Activated B cell treated with CpG ODN at 0.5 μM for 24 hours (primary cell): Measurements from ENCODE around the gene TNRC6B. TPM values are rescaled to one million over a fixed set of nuclear protein-coding genes. Genes with fewer than 3 reads are reported as not detected.
A peak's percentile ranks its signal among the peaks of the same experiment; 100 is the strongest.

Experiments used
- ATAC-seq: fragments of 200-7000 bp; cut with Tn5 transposase; one replicate; pipeline ENCODE4 v1.10.0; 2021; ENCODE audit warnings: low read depth, mild to moderate bottlenecking, moderate library complexity
- CTCF ChIA-PET: fragments of 350-600 bp; sonication (Branson Sonifier 250); formaldehyde crosslinking; loops from one replicate; lab custom pipeline; 2021; ENCODE audit warnings: antibody characterized with exemption; lab: Charles Lee
- POLR2A ChIA-PET: fragments of 350-600 bp; sonication (Branson Sonifier 250); formaldehyde crosslinking; loops from one replicate; lab custom pipeline; 2021; ENCODE audit warnings: antibody characterized with exemption; lab: Charles Lee
- DNase-seq: peaks from one replicate; pipeline ENCODE4 v3.0.0; 2022
- H3K27ac Mint-ChIP-seq: one replicate; pipeline ENCODE4 v1.8.0; 2020; ENCODE audit warnings: mixed read lengths
- H3K27me3 Mint-ChIP-seq: one replicate; pipeline ENCODE4 v1.8.0; 2021; ENCODE audit warnings: mixed read lengths
- H3K36me3 Mint-ChIP-seq: one replicate; pipeline ENCODE4 v1.8.0; 2021; ENCODE audit warnings: low read depth, mixed read lengths
- H3K4me1 Mint-ChIP-seq: one replicate; pipeline ENCODE4 v1.8.0; 2021; ENCODE audit warnings: mixed read lengths
- H3K4me3 Mint-ChIP-seq: one replicate; pipeline ENCODE4 v1.8.0; 2020; ENCODE audit warnings: mild to moderate bottlenecking, mixed read lengths
- H3K9me3 Mint-ChIP-seq: one replicate; pipeline ENCODE4 v1.8.0; 2020; ENCODE audit warnings: mixed read lengths
- CTCF ChIP-seq: fragments of 200-600 bp; IDR thresholded peaks from one replicate; pipeline ENCODE4 v1.8.0; 2022; ENCODE audit warnings: antibody characterized with exemption, mild to moderate bottlenecking
- intact Hi-C: fragments of 100-400 bp; cut with micrococcal nuclease; formaldehyde crosslinking; loops from one replicate; pipeline ENCODE4 v1.15.1; 2024
- total RNA-seq: library from RNA; stranded (reverse); gene quantifications from 2 replicates; pipeline ENCODE4 v1.2.3, GENCODE V29; 2022

The TNRC6B gene
- total RNA-seq, 1 donor from 2014 or later, result 95.2 TPM

- ATAC-seq (no peak), DNase-seq (no peak)
- H3K27me3 Mint-ChIP-seq, result no peaks in the 10 kb centered on the region
- no peak overlapping the region for H3K4me3 Mint-ChIP-seq
- H3K4me1 Mint-ChIP-seq, result peaks cover 13% of the 10 kb centered on the region
- peaks cover 79% of the 10 kb centered on the region for H3K36me3 Mint-ChIP-seq
- no peaks in the 10 kb centered on the region for H3K9me3 Mint-ChIP-seq
- no peak for TF ChIP-seq CTCF
- no peak overlapping the region for H3K27ac Mint-ChIP-seq
- intact Hi-C loops, result no loop called here
- CTCF ChIA-PET, result no interaction called here
- POLR2A ChIA-PET, result no interaction called here
Observed at GRCh38 chr22:40261783-40262182, 84.1 kb downstream of the TNRC6B start.

GRCh38 chr22:40263191-40263590 is 85.5 kb downstream of the TNRC6B start:
- DNase-seq, result no peak
- Mint-ChIP-seq H3K36me3 (peaks cover 84% of the 10 kb centered on the region), H3K4me1 (peaks cover 13% of the 10 kb centered on the region), H3K9me3 (no peaks in the 10 kb centered on the region), H3K27ac (no peak overlapping the region), H3K27me3 (no peaks in the 10 kb centered on the region), H3K4me3 (no peak overlapping the region)
- ChIA-PET CTCF (interaction anchor here (0.7 kb wide), 1 partner anchor 85 kb away, joined by 4 read pairs; no protein-coding TSS in a partner anchor), POLR2A (interaction anchor here (1.7 kb wide), 1 partner anchor 85 kb away, joined by 3 read pairs; the partner anchor contains the start of gene TNRC6B)
- intact Hi-C loops, result no loop called here
- no peak for TF ChIP-seq CTCF
- ATAC-seq, result no peak

- Mint-ChIP-seq H3K4me1 (peaks cover 11% of the 10 kb centered on the region), H3K27me3 (no peaks in the 10 kb centered on the region), H3K4me3 (no peak overlapping the region), H3K36me3 (peaks cover 84% of the 10 kb centered on the region), H3K9me3 (no peaks in the 10 kb centered on the region), H3K27ac (peak overlapping the region; percentile 51)
- DNase-seq, result no peak
- POLR2A ChIA-PET, result interaction anchor here (0.6 kb wide), 1 partner anchor 199 kb away, joined by 3 read pairs; no protein-coding TSS in a partner anchor
- intact Hi-C loops, result no loop called here
- no peak for TF ChIP-seq CTCF
- no peak for ATAC-seq
- CTCF ChIA-PET, result no interaction called here
Observed at GRCh38 chr22:40265783-40266182, 88.1 kb downstream of the TNRC6B start.

GRCh38 chr22:40270031-40270430 is 92.3 kb downstream of the TNRC6B start:
- H3K4me1 Mint-ChIP-seq, result peaks cover 5% of the 10 kb centered on the region
- H3K27me3 Mint-ChIP-seq, result no peaks in the 10 kb centered on the region
- intact Hi-C loops, result loop anchor here (10.0 kb wide), 1 partner anchor 225 kb away; no protein-coding TSS in a partner anchor
- ATAC-seq (no peak), DNase-seq (no peak)
- TF ChIP-seq CTCF, result no peak
- CTCF ChIA-PET, result no interaction called here
- POLR2A ChIA-PET, result no interaction called here
- no peak overlapping the region for H3K4me3 Mint-ChIP-seq
- H3K36me3 Mint-ChIP-seq, result peaks cover 91% of the 10 kb centered on the region
- H3K27ac Mint-ChIP-seq, result no peak overlapping the region
- no peaks in the 10 kb centered on the region for H3K9me3 Mint-ChIP-seq

- POLR2A ChIA-PET, result interaction anchor here (1.1 kb wide), 1 partner anchor 226 kb away, joined by 3 read pairs; no protein-coding TSS in a partner anchor
Observed at GRCh38 chr22:40270748-40271373, 93.1 kb downstream of the TNRC6B start.

More at GRCh38 chr22:40270748-40271373, 93.1 kb downstream of the TNRC6B start:
- Mint-ChIP-seq H3K4me3 (no peak overlapping the region), H3K36me3 (peaks cover 88% of the 10 kb centered on the region), H3K27ac (no peak overlapping the region), H3K27me3 (no peaks in the 10 kb centered on the region), H3K4me1 (peaks cover under 1% of the 10 kb centered on the region), H3K9me3 (no peaks in the 10 kb centered on the region)
- intact Hi-C loops, result loop anchor here (10.0 kb wide), 1 partner anchor 226 kb away; no protein-coding TSS in a partner anchor
- ATAC-seq (no peak), DNase-seq (no peak)
- CTCF ChIA-PET, result no interaction called here
- no peak for TF ChIP-seq CTCF
